Lower leg skin (tissue), 4 donors: Measurements from ENCODE around the gene KLK2. TPM values are rescaled to one million over a fixed set of nuclear protein-coding genes. Genes with fewer than 3 reads are reported as not detected.

Source experiments
- DNase-seq, 2 donors: peaks; one replicate each; pipeline ENCODE4 v3.0.0-alpha.2; 2019; ENCODE audit warnings: low spot score in 2 of 2
- H3K4me3 ChIP-seq: fragments of 200-600 bp; sonication (generic); 2 replicates; pipeline ENCODE4 v1.5.1; 2017; ENCODE audit warnings: mild to moderate bottlenecking, low read depth; ENCODE audit not compliant: poor library complexity, severe bottlenecking
- CTCF ChIP-seq, 3 donors: fragments of 450-650 bp; IDR thresholded peaks; one replicate each; pipeline ENCODE4 v1.5.1; 2016; ENCODE audit warnings: antibody characterized with exemption in 3 of 3, mild to moderate bottlenecking in 3 of 3, moderate library complexity in 2 of 3
- POLR2A ChIP-seq, 2 donors: fragments of 450-650 bp; IDR thresholded peaks; one replicate each; pipeline ENCODE4 v1.6.1; 2016 to 2017; ENCODE audit warnings: antibody characterized with exemption in 2 of 2, mild to moderate bottlenecking in 1 of 2, moderate library complexity in 1 of 2
- WGBS, 2 donors: methylation state at CpG; one replicate each; pipeline ENCODE4 v1.1.5; 2018; 5-methylcytosine and 5-hydroxymethylcytosine counted together
- intact Hi-C: fragments of 100-400 bp; cut with DNase I; formaldehyde crosslinking; loops from one replicate; pipeline ENCODE4 v1.15.0; 2023; ENCODE audit warnings: low total_unique reads
- total RNA-seq, 4 donors: library from RNA; depleted of rRNA; stranded (reverse); fragments of >200 nt; gene quantifications; one replicate each; pipeline ENCODE4 v1.1.0, GENCODE V29; 2016

The KLK2 gene
- total RNA-seq, 4 donors from 2014 or later, result 5.3 to 31.2 TPM; not detected in 2

GRCh38 chr19:50896591-50897190 lies 23.5 kb downstream of the KLK2 start:
- H3K4me3 ChIP-seq, result no peak overlapping the region
- TF ChIP-seq CTCF (IDR thresholded peaks at IDR 0.05), result no peak
- TF ChIP-seq POLR2A (IDR thresholded peaks at IDR 0.05), result no peak
- WGBS, 2 donors, result 66 to 68% methylated on average over 6 of the region's 6 CpGs
- intact Hi-C loops, result no loop called here
- DNase-seq, result peak in 1 of 2 donors; percentile 63

DNA sequence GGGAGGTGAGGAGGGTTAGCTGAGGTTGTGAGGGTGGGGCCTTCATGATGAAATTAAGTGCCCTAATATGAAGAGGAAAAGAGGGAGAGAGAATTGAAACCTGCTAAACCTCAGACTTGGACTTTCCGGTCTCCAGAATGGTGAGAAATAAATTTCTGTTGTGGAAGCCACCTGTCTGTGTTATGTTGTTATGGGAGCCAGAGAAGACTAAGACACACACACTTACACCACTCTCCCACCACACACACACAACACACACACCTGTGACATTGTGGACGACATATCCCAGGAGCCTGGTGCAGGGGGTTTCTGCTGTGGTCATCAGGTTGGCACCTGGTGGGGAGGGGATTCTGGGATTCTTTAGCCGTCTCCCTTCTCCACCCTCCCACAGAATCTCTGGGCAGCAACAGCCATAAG lies 24.0 kb downstream of the KLK2 start:
- no peak for DNase-seq
- no peak for TF ChIP-seq CTCF (IDR thresholded peaks at IDR 0.05)
- TF ChIP-seq POLR2A (IDR thresholded peaks at IDR 0.05), result no peak
- no peak overlapping the region for H3K4me3 ChIP-seq
- intact Hi-C loops, result no loop called here
- WGBS, 2 donors, result 44 to 58% methylated on average over 3 of the region's 3 CpGs

DNA sequence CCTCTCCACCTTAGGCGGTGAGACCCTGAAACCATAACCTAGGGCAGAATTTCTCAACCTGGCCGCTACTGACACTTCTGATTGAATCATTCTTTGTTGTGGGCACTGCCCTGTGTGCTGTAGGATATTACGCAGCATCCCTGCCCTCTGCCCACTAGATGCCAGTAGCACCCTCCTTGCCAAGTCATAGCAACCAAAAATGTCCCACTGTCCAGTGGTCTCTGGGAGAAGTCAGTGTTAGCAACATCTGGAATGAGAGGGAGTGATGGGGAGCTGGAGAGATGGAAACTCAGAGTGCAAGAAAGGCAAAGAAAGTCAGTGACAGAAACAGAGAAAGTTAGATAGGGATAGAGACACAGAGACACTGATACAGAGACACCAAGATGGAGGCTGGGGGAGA lies 24.4 kb downstream of the KLK2 start:
- no peak for DNase-seq
- no peak overlapping the region for H3K4me3 ChIP-seq
- TF ChIP-seq CTCF (IDR thresholded peaks at IDR 0.05) (no peak), POLR2A (IDR thresholded peaks at IDR 0.05) (no peak)
- intact Hi-C loops, result no loop called here
- WGBS, 2 donors, result 53 to 65% methylated on average over 3 of the region's 3 CpGs

DNA sequence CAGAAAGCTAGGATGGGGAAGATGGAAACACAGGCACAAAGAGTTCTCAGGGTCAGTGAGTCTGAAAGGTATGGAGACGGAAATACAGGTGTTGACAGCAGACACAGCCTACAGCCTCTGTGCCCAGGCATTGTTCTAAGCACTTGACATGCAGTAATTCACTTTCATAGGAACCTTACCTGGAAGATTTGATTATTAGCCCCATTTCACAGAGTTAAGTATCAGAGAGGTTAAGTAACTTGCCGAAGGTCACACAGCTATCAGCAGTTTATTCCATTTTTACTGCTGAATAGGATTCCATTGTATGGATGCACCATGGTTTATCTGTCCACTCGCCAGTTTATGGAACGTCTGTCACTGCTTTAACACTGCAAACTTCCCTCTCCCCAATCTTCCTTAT lies 24.8 kb downstream of the KLK2 start:
- intact Hi-C loops, result no loop called here
- TF ChIP-seq CTCF (IDR thresholded peaks at IDR 0.05), result no peak
- DNase-seq, result no peak
- WGBS, 2 donors, result 74 to 80% methylated on average over 4 of the region's 4 CpGs
- H3K4me3 ChIP-seq, result no peak overlapping the region

GRCh38 chr19:50899569-50899968 lies 26.3 kb downstream of the KLK2 start:
- no peak overlapping the region for H3K4me3 ChIP-seq
- DNase-seq, result no peak
- intact Hi-C loops, result no loop called here
- 79 to 83% methylated on average over 3 of the region's 3 CpGs for WGBS, 2 donors
- TF ChIP-seq CTCF (IDR thresholded peaks at IDR 0.05) (no peak), POLR2A (IDR thresholded peaks at IDR 0.05) (no peak)

- H3K4me3 ChIP-seq, result no peak overlapping the region
- TF ChIP-seq CTCF (IDR thresholded peaks at IDR 0.05) (no peak), POLR2A (IDR thresholded peaks at IDR 0.05) (no peak)
- DNase-seq, result no peak
- WGBS, 2 donors, result 63 to 75% methylated on average over 4 of the region's 4 CpGs
- intact Hi-C loops, result no loop called here
Measured at GRCh38 chr19:50902640-50903039, 29.4 kb downstream of the KLK2 start.
